ENCODE measurements around the gene ATXN1. TPM values are rescaled to one million over a fixed set of nuclear protein-coding genes. Genes with fewer than 3 reads are reported as not detected.

The ATXN1 gene
- polyA plus RNA-seq, 2 of the 4 experiments (the other 2 are of a cell fraction) = 2.9 to 8.3 TPM

GRCh38 chr6:16622193-16622592, 139.1 kb downstream of the ATXN1 start:
- no peak for DNase-seq (ENCODE audit: low read depth in 1 of 2, low spot score in 1 of 2)
- H3K4me1 ChIP-seq = peaks cover 30% of the 10 kb centered on the region
- no peak for ATAC-seq
- 93% methylated on average over 5 of the region's 5 CpGs for WGBS (ENCODE audit: missing lambda C conversion rate)
- ChIA-PET CTCF (no interaction called here), POLR2A (no interaction called here)
- no peak overlapping the region for H3K4me3 ChIP-seq
- TF ChIP-seq, protein P1, sequence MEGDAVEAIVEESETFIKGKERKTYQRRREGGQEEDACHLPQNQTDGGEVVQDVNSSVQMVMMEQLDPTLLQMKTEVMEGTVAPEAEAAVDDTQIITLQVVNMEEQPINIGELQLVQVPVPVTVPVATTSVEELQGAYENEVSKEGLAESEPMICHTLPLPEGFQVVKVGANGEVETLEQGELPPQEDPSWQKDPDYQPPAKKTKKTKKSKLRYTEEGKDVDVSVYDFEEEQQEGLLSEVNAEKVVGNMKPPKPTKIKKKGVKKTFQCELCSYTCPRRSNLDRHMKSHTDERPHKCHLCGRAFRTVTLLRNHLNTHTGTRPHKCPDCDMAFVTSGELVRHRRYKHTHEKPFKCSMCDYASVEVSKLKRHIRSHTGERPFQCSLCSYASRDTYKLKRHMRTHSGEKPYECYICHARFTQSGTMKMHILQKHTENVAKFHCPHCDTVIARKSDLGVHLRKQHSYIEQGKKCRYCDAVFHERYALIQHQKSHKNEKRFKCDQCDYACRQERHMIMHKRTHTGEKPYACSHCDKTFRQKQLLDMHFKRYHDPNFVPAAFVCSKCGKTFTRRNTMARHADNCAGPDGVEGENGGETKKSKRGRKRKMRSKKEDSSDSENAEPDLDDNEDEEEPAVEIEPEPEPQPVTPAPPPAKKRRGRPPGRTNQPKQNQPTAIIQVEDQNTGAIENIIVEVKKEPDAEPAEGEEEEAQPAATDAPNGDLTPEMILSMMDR (IDR thresholded peaks at IDR 0.05) = no peak
- TF ChIP-seq MYC (IDR thresholded peaks at IDR 0.05; ENCODE audit: borderline replicate concordance, low read length) = no peak
- no peak for TF ChIP-seq RAD21 (conservative IDR thresholded peaks at IDR 0.05 in 1 of 2, IDR thresholded peaks at IDR 0.05 in 1 of 2)
- no peak for TF ChIP-seq RARB (CRISPR knock-in tag; IDR thresholded peaks at IDR 0.05)
- TF ChIP-seq HEYL (CRISPR knock-in tag; IDR thresholded peaks at IDR 0.05) = no peak
- no peak for TF ChIP-seq JUNB (IDR thresholded peaks at IDR 0.05)
- no peak for TF ChIP-seq FOXS1 (CRISPR knock-in tag; IDR thresholded peaks at IDR 0.05)
- TF ChIP-seq SMC3 (IDR thresholded peaks at IDR 0.05) = no peak
- no peak overlapping the region for H3K4me2 ChIP-seq
- FAIRE-seq = no peak
- H3K27ac ChIP-seq = no peak overlapping the region
- no peaks in the 10 kb centered on the region for H3K9me3 ChIP-seq

- no peak overlapping the region for H3K27ac ChIP-seq
- ChIA-PET POLR2A (no interaction called here), CTCF (no interaction called here)
- no peak for ATAC-seq
- FAIRE-seq = no peak
- H3K9me3 ChIP-seq = no peaks in the 10 kb centered on the region
- WGBS (ENCODE audit: missing lambda C conversion rate) = 73% methylated on average over 6 of the region's 6 CpGs
- no peak for DNase-seq (ENCODE audit: low read depth in 1 of 2, low spot score in 1 of 2)
- TF ChIP-seq MAZ (IDR thresholded peaks at IDR 0.05; ENCODE audit: borderline replicate concordance, low read depth, low read length) (no peak), MYC (IDR thresholded peaks at IDR 0.05; ENCODE audit: borderline replicate concordance, low read length) (no peak), BCL3 (IDR thresholded peaks at IDR 0.05) (no peak), HOXA7 (CRISPR knock-in tag; IDR thresholded peaks at IDR 0.05) (no peak), KDM5A (IDR thresholded peaks at IDR 0.05) (no peak), POLR2AphosphoS2 (conservative IDR thresholded peaks at IDR 0.05; ENCODE audit: low read length) (no peak), NR3C1 (IDR thresholded peaks at IDR 0.05) (no peak), ZFP36 (IDR thresholded peaks at IDR 0.05; ENCODE audit: borderline replicate concordance, partially characterized antibody) (no peak), FOXS1 (CRISPR knock-in tag; IDR thresholded peaks at IDR 0.05) (no peak), POLR2A (IDR thresholded peaks at IDR 0.05; ENCODE audit: low read length) (no peak), SMC3 (IDR thresholded peaks at IDR 0.05) (no peak), RARB (CRISPR knock-in tag; IDR thresholded peaks at IDR 0.05) (no peak), PHF8 (IDR thresholded peaks at IDR 0.05; ENCODE audit: borderline replicate concordance, low read depth) (no peak), RNF2 (IDR thresholded peaks at IDR 0.05; ENCODE audit: borderline replicate concordance, low read depth) (no peak)
- TF ChIP-seq, protein P2, sequence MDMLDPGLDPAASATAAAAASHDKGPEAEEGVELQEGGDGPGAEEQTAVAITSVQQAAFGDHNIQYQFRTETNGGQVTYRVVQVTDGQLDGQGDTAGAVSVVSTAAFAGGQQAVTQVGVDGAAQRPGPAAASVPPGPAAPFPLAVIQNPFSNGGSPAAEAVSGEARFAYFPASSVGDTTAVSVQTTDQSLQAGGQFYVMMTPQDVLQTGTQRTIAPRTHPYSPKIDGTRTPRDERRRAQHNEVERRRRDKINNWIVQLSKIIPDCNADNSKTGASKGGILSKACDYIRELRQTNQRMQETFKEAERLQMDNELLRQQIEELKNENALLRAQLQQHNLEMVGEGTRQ (IDR thresholded peaks at IDR 0.05) = no peak
- TF ChIP-seq, protein P3, sequence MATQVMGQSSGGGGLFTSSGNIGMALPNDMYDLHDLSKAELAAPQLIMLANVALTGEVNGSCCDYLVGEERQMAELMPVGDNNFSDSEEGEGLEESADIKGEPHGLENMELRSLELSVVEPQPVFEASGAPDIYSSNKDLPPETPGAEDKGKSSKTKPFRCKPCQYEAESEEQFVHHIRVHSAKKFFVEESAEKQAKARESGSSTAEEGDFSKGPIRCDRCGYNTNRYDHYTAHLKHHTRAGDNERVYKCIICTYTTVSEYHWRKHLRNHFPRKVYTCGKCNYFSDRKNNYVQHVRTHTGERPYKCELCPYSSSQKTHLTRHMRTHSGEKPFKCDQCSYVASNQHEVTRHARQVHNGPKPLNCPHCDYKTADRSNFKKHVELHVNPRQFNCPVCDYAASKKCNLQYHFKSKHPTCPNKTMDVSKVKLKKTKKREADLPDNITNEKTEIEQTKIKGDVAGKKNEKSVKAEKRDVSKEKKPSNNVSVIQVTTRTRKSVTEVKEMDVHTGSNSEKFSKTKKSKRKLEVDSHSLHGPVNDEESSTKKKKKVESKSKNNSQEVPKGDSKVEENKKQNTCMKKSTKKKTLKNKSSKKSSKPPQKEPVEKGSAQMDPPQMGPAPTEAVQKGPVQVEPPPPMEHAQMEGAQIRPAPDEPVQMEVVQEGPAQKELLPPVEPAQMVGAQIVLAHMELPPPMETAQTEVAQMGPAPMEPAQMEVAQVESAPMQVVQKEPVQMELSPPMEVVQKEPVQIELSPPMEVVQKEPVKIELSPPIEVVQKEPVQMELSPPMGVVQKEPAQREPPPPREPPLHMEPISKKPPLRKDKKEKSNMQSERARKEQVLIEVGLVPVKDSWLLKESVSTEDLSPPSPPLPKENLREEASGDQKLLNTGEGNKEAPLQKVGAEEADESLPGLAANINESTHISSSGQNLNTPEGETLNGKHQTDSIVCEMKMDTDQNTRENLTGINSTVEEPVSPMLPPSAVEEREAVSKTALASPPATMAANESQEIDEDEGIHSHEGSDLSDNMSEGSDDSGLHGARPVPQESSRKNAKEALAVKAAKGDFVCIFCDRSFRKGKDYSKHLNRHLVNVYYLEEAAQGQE (IDR thresholded peaks at IDR 0.05) = no peak
- H3K4me3 ChIP-seq = no peak overlapping the region
- no peak overlapping the region for H3K4me2 ChIP-seq
- H3K4me1 ChIP-seq = peaks cover 30% of the 10 kb centered on the region
Observed at GRCh38 chr6:16621002-16621401, 140.3 kb downstream of the ATXN1 start.
